KOPT-K1 (cell line): ENCODE data around the gene THY1.
"Not testable (repeated sequence)": the region's sequence is repeated elsewhere in the genome, so short reads cannot be mapped to it uniquely, and the experiment has no call there.

ENCODE experiments used
- H3K27ac ChIP-seq: fragments of 200-600 bp; sonication (generic); 2 replicates; pipeline ENCODE4 v1.5.1; 2016; ENCODE audit warnings: antibody characterized with exemption, mild to moderate bottlenecking, low read depth, low read length; ENCODE audit not compliant: poor library complexity, severe bottlenecking
- H3K36me3 ChIP-seq: fragments of 200-600 bp; sonication (generic); 2 replicates; pipeline ENCODE4 v1.5.1; 2017; ENCODE audit warnings: antibody characterized with exemption, mild to moderate bottlenecking, low read length, moderate library complexity; ENCODE audit not compliant: insufficient read depth
- H3K9me3 ChIP-seq: fragments of 200-600 bp; sonication (generic); 2 replicates; pipeline ENCODE4 v1.5.1; 2017; ENCODE audit warnings: antibody characterized with exemption, low read length, mild to moderate bottlenecking; ENCODE audit not compliant: insufficient read depth, poor library complexity, severe bottlenecking

Gene THY1

GRCh38 chr11:119450590-119451326 is 27.8 kb upstream of the THY1 start:
- Histone ChIP-seq H3K9me3 (no peaks in the 10 kb centered on the region), H3K36me3 (no peaks in the 10 kb centered on the region), H3K27ac (no peak overlapping the region)

GRCh38 chr11:119449498-119449897 is 26.5 kb upstream of the THY1 start:
- H3K36me3 ChIP-seq: no peaks in the 10 kb centered on the region
- no peaks in the 10 kb centered on the region for H3K9me3 ChIP-seq
- no peak overlapping the region for H3K27ac ChIP-seq

- H3K27ac ChIP-seq: no peak overlapping the region
- H3K36me3 ChIP-seq: no peaks in the 10 kb centered on the region
- no peaks in the 10 kb centered on the region for H3K9me3 ChIP-seq
Measured at GRCh38 chr11:119448380-119448779, 25.4 kb upstream of the THY1 start.

- H3K9me3 ChIP-seq: no peaks in the 10 kb centered on the region
- no peak overlapping the region for H3K27ac ChIP-seq
- no peaks in the 10 kb centered on the region for H3K36me3 ChIP-seq
Measured at GRCh38 chr11:119447664-119448242, 24.8 kb upstream of the THY1 start.

- H3K27ac ChIP-seq: no peak overlapping the region
- no peaks in the 10 kb centered on the region for H3K9me3 ChIP-seq
- H3K36me3 ChIP-seq: no peaks in the 10 kb centered on the region
Measured at GRCh38 chr11:119446871-119447663, 24.1 kb upstream of the THY1 start.

GRCh38 chr11:119446434-119446833 is 23.5 kb upstream of the THY1 start:
- no peaks in the 10 kb centered on the region for H3K36me3 ChIP-seq
- H3K27ac ChIP-seq: no peak overlapping the region
- H3K9me3 ChIP-seq: no peaks in the 10 kb centered on the region

GRCh38 chr11:119445850-119446249 is 22.9 kb upstream of the THY1 start:
- H3K36me3 ChIP-seq: no peaks in the 10 kb centered on the region
- H3K27ac ChIP-seq: no peak overlapping the region
- H3K9me3 ChIP-seq: no peaks in the 10 kb centered on the region

- Histone ChIP-seq H3K27ac (no peak overlapping the region), H3K9me3 (no peaks in the 10 kb centered on the region), H3K36me3 (no peaks in the 10 kb centered on the region)
Measured at GRCh38 chr11:119445379-119445778, 22.4 kb upstream of the THY1 start.

- H3K36me3 ChIP-seq: no peaks in the 10 kb centered on the region
- H3K27ac ChIP-seq: no peak overlapping the region
- no peaks in the 10 kb centered on the region for H3K9me3 ChIP-seq
Measured at GRCh38 chr11:119441898-119442243, 18.9 kb upstream of the THY1 start.

- Histone ChIP-seq H3K9me3 (no peaks in the 10 kb centered on the region), H3K36me3 (no peaks in the 10 kb centered on the region), H3K27ac (no peak overlapping the region)
Measured at GRCh38 chr11:119438599-119438998, 15.6 kb upstream of the THY1 start.

- H3K36me3 ChIP-seq, H3K9me3 ChIP-seq, H3K27ac ChIP-seq: not testable (repeated sequence)
Measured at GRCh38 chr11:119437521-119437920, 14.5 kb upstream of the THY1 start.

- Histone ChIP-seq H3K36me3 (no peaks in the 10 kb centered on the region), H3K27ac (no peak overlapping the region), H3K9me3 (no peaks in the 10 kb centered on the region)
Measured at GRCh38 chr11:119436711-119437110, 13.7 kb upstream of the THY1 start.

- Histone ChIP-seq H3K27ac (no peak overlapping the region), H3K36me3 (no peaks in the 10 kb centered on the region), H3K9me3 (no peaks in the 10 kb centered on the region)
Measured at GRCh38 chr11:119436093-119436492, 13.1 kb upstream of the THY1 start.

- Histone ChIP-seq H3K36me3 (no peaks in the 10 kb centered on the region), H3K9me3 (no peaks in the 10 kb centered on the region), H3K27ac (no peak overlapping the region)
Measured at GRCh38 chr11:119434591-119435330, 11.8 kb upstream of the THY1 start.

- H3K27ac ChIP-seq: no peak overlapping the region
- no peaks in the 10 kb centered on the region for H3K9me3 ChIP-seq
- no peaks in the 10 kb centered on the region for H3K36me3 ChIP-seq
Measured at GRCh38 chr11:119433358-119433725, 10.4 kb upstream of the THY1 start.
